ENCODE data around the gene RBMS2.
"Not testable (repeated sequence)": the region's sequence is repeated elsewhere in the genome, so short reads cannot be mapped to it uniquely, and the experiment has no call there.

Gene RBMS2

GRCh38 chr12:56499452-56499851, 22.2 kb upstream of the RBMS2 start:
- not testable (repeated sequence) for H3K4ac ChIP-seq (ENCODE audit: low read depth in 1 of 2, low read length in 2 of 2); H3K18ac ChIP-seq (ENCODE audit: low read depth in 1 of 2, low read length in 2 of 2); H2AK5ac ChIP-seq (ENCODE audit: low read length, severe bottlenecking); H2BK120ac ChIP-seq (ENCODE audit: low read depth, low read length); H3K27ac ChIP-seq (ENCODE audit: low read length, poor library complexity, severe bottlenecking); H2BK12ac ChIP-seq (ENCODE audit: low read length in 2 of 2); H4K8ac ChIP-seq (ENCODE audit: low read length); H3K9me3 ChIP-seq (ENCODE audit: control insufficient read depth, low read length); H2BK5ac ChIP-seq (ENCODE audit: low read depth, low read length, poor library complexity, severe bottlenecking); H2BK15ac ChIP-seq (ENCODE audit: low read depth, poor library complexity, severe bottlenecking); H4K91ac ChIP-seq (ENCODE audit: low read length); H3K14ac ChIP-seq (ENCODE audit: low read length in 2 of 2); H3K27me3 ChIP-seq (ENCODE audit: control insufficient read depth in 1 of 2, insufficient read depth in 1 of 2, low read length in 2 of 2); H3K36me3 ChIP-seq (ENCODE audit: control insufficient read depth in 1 of 2, insufficient read depth in 2 of 2, low read depth in 1 of 2, low read length in 2 of 2); H3K4me1 ChIP-seq (ENCODE audit: control insufficient read depth, insufficient read depth, low read depth, low read length); H3K79me1 ChIP-seq (replicated peaks; ENCODE audit: low read length, poor library complexity, severe bottlenecking); H3K4me2 ChIP-seq (ENCODE audit: low read length, poor library complexity, severe bottlenecking); DNase-seq; H3K23ac ChIP-seq (ENCODE audit: low read length in 2 of 2); H3K4me3 ChIP-seq (ENCODE audit: insufficient read depth in 1 of 2, low read depth in 1 of 2, low read length in 2 of 2); H2AFZ ChIP-seq (ENCODE audit: low read depth, low read length); H3K9ac ChIP-seq (ENCODE audit: low read length)
- WGBS, result 48% methylated on average over 9 of the region's 9 CpGs

- H4K8ac ChIP-seq (ENCODE audit: low read length); H3K27ac ChIP-seq (ENCODE audit: low read length, poor library complexity, severe bottlenecking); H3K4me2 ChIP-seq (ENCODE audit: low read length, poor library complexity, severe bottlenecking); H2BK5ac ChIP-seq (ENCODE audit: low read depth, low read length, poor library complexity, severe bottlenecking); H3K27me3 ChIP-seq (ENCODE audit: control insufficient read depth in 1 of 2, insufficient read depth in 1 of 2, low read length in 2 of 2); H2BK120ac ChIP-seq (ENCODE audit: low read depth, low read length); H3K23ac ChIP-seq (ENCODE audit: low read length in 2 of 2); H3K18ac ChIP-seq (ENCODE audit: low read depth in 1 of 2, low read length in 2 of 2); H3K79me1 ChIP-seq (replicated peaks; ENCODE audit: low read length, poor library complexity, severe bottlenecking); DNase-seq; H3K36me3 ChIP-seq (ENCODE audit: control insufficient read depth in 1 of 2, insufficient read depth in 2 of 2, low read depth in 1 of 2, low read length in 2 of 2); H2BK12ac ChIP-seq (ENCODE audit: low read length in 2 of 2); H3K14ac ChIP-seq (ENCODE audit: low read length in 2 of 2); H3K4ac ChIP-seq (ENCODE audit: low read depth in 1 of 2, low read length in 2 of 2); H4K91ac ChIP-seq (ENCODE audit: low read length); H3K4me1 ChIP-seq (ENCODE audit: control insufficient read depth, insufficient read depth, low read depth, low read length); H3K4me3 ChIP-seq (ENCODE audit: insufficient read depth in 1 of 2, low read depth in 1 of 2, low read length in 2 of 2); H2AFZ ChIP-seq (ENCODE audit: low read depth, low read length); H3K9me3 ChIP-seq (ENCODE audit: control insufficient read depth, low read length); H2AK5ac ChIP-seq (ENCODE audit: low read length, severe bottlenecking); H2BK15ac ChIP-seq (ENCODE audit: low read depth, poor library complexity, severe bottlenecking); H3K9ac ChIP-seq (ENCODE audit: low read length): not testable (repeated sequence)
- 45% methylated on average over 13 of the region's 13 CpGs for WGBS
Measured at GRCh38 chr12:56499879-56500278, 21.7 kb upstream of the RBMS2 start.

- H3K23ac ChIP-seq (ENCODE audit: low read length in 2 of 2), result no peak overlapping the region
- H3K36me3 ChIP-seq (ENCODE audit: control insufficient read depth in 1 of 2, insufficient read depth in 2 of 2, low read depth in 1 of 2, low read length in 2 of 2), result no peaks in the 10 kb centered on the region
- no peaks in the 10 kb centered on the region for H3K79me1 ChIP-seq (replicated peaks; ENCODE audit: low read length, poor library complexity, severe bottlenecking)
- 94% methylated on average over 16 of the region's 16 CpGs for WGBS
- H2BK120ac ChIP-seq (ENCODE audit: low read depth, low read length), result no peak overlapping the region
- no peak overlapping the region for H3K14ac ChIP-seq (ENCODE audit: low read length in 2 of 2)
- no peak overlapping the region for H2BK15ac ChIP-seq (ENCODE audit: low read depth, poor library complexity, severe bottlenecking)
- H3K4me1 ChIP-seq (ENCODE audit: control insufficient read depth, insufficient read depth, low read depth, low read length), result no peaks in the 10 kb centered on the region
- no peak overlapping the region for H2AFZ ChIP-seq (ENCODE audit: low read depth, low read length)
- no peak overlapping the region for H3K18ac ChIP-seq (ENCODE audit: low read depth in 1 of 2, low read length in 2 of 2)
- no peak for DNase-seq
- H3K27ac ChIP-seq (ENCODE audit: low read length, poor library complexity, severe bottlenecking), result no peak overlapping the region
- no peak overlapping the region for H3K4me2 ChIP-seq (ENCODE audit: low read length, poor library complexity, severe bottlenecking)
- H4K8ac ChIP-seq (ENCODE audit: low read length), result no peak overlapping the region
- no peak overlapping the region for H3K9ac ChIP-seq (ENCODE audit: low read length)
- no peak overlapping the region for H3K4me3 ChIP-seq (ENCODE audit: insufficient read depth in 1 of 2, low read depth in 1 of 2, low read length in 2 of 2)
- peak overlapping the region; percentile 61 for H4K91ac ChIP-seq (ENCODE audit: low read length)
- no peaks in the 10 kb centered on the region for H3K9me3 ChIP-seq (ENCODE audit: control insufficient read depth, low read length)
- H2AK5ac ChIP-seq (ENCODE audit: low read length, severe bottlenecking), result no peak overlapping the region
- no peak overlapping the region for H2BK5ac ChIP-seq (ENCODE audit: low read depth, low read length, poor library complexity, severe bottlenecking)
- H3K4ac ChIP-seq (ENCODE audit: low read depth in 1 of 2, low read length in 2 of 2), result no peak overlapping the region
- H2BK12ac ChIP-seq (ENCODE audit: low read length in 2 of 2), result no peak overlapping the region
- peaks cover 3 to 9% of the 10 kb centered on the region in 2 experiments for H3K27me3 ChIP-seq (ENCODE audit: control insufficient read depth in 1 of 2, insufficient read depth in 1 of 2, low read length in 2 of 2)
Measured at GRCh38 chr12:56510786-56511185, 10.8 kb upstream of the RBMS2 start.

- H2BK12ac ChIP-seq (ENCODE audit: low read length in 2 of 2); H3K4ac ChIP-seq (ENCODE audit: low read depth in 1 of 2, low read length in 2 of 2); H3K23ac ChIP-seq (ENCODE audit: low read length in 2 of 2); H2BK120ac ChIP-seq (ENCODE audit: low read depth, low read length); H4K91ac ChIP-seq (ENCODE audit: low read length); H3K9ac ChIP-seq (ENCODE audit: low read length); H2BK5ac ChIP-seq (ENCODE audit: low read depth, low read length, poor library complexity, severe bottlenecking); DNase-seq; H3K4me2 ChIP-seq (ENCODE audit: low read length, poor library complexity, severe bottlenecking); H3K4me3 ChIP-seq (ENCODE audit: insufficient read depth in 1 of 2, low read depth in 1 of 2, low read length in 2 of 2); H3K4me1 ChIP-seq (ENCODE audit: control insufficient read depth, insufficient read depth, low read depth, low read length); H2AFZ ChIP-seq (ENCODE audit: low read depth, low read length); H2BK15ac ChIP-seq (ENCODE audit: low read depth, poor library complexity, severe bottlenecking); H3K9me3 ChIP-seq (ENCODE audit: control insufficient read depth, low read length); H3K36me3 ChIP-seq (ENCODE audit: control insufficient read depth in 1 of 2, insufficient read depth in 2 of 2, low read depth in 1 of 2, low read length in 2 of 2); H2AK5ac ChIP-seq (ENCODE audit: low read length, severe bottlenecking); H4K8ac ChIP-seq (ENCODE audit: low read length); H3K79me1 ChIP-seq (replicated peaks; ENCODE audit: low read length, poor library complexity, severe bottlenecking); H3K27me3 ChIP-seq (ENCODE audit: control insufficient read depth in 1 of 2, insufficient read depth in 1 of 2, low read length in 2 of 2); H3K18ac ChIP-seq (ENCODE audit: low read depth in 1 of 2, low read length in 2 of 2); H3K27ac ChIP-seq (ENCODE audit: low read length, poor library complexity, severe bottlenecking); H3K14ac ChIP-seq (ENCODE audit: low read length in 2 of 2): not testable (repeated sequence)
- WGBS, result 65% methylated on average over 4 of the region's 4 CpGs
Measured at GRCh38 chr12:56514014-56514318, 7.7 kb upstream of the RBMS2 start.

Measured in mesenchymal stem cell (in vitro differentiated cells and primary cell).